Endothelial cell of umbilical vein (primary cell): ENCODE measurements around the gene IP6K2. TPM values are rescaled to one million over a fixed set of nuclear protein-coding genes. Genes with fewer than 3 reads are reported as not detected.

ENCODE experiments used
- BruUV-seq: library from RNA; stranded (reverse); fragments of 400-500 nt; replicated peaks from 2 replicates; lab custom pipeline; 2021; lab: Mats Ljungman, UMichigan
- CTCF ChIA-PET: fragments of 300-600, 350-600 bp; sonication (Branson Sonifier 250); formaldehyde crosslinking; loops from one replicate; lab custom pipeline; 2021; ENCODE audit warnings: antibody characterized with exemption, inconsistent platforms; lab: Charles Lee
- POLR2A ChIA-PET: fragments of 300-600, 350-600 bp; sonication (Branson Sonifier 250); formaldehyde crosslinking; loops from one replicate; lab custom pipeline; 2021; ENCODE audit warnings: antibody characterized with exemption, inconsistent platforms; lab: Charles Lee
- DNase-seq: peaks from one replicate; pipeline ENCODE4 v3.0.0-alpha.2; 2011; ENCODE audit warnings: low read depth, low spot score
- FAIRE-seq: peaks from 2 replicates; lab custom pipeline; 2011; peaks lifted over from hg19 to GRCh38; lab: Jason Lieb, UNC
- H2AFZ ChIP-seq: 2 replicates; pipeline ENCODE4 v1.6.0; 2012; ENCODE audit warnings: low read depth, low read length, control low read depth, inconsistent platforms
- H3K27ac ChIP-seq: 2 replicates; pipeline ENCODE4 v1.5.1; 2011; ENCODE audit warnings: low read depth, mild to moderate bottlenecking, control low read depth, low read length, moderate library complexity; ENCODE audit not compliant: insufficient read depth
- H3K27me3 ChIP-seq, 2 experiments: 2 replicates each; pipeline versions ENCODE4 v1.6.0 to v1.6.1; 2011; ENCODE audit warnings: low read length in 2 of 2, mixed read lengths in 1 of 2; ENCODE audit not compliant: control insufficient read depth in 2 of 2, insufficient read depth in 2 of 2
- H3K36me3 ChIP-seq, 2 experiments: 2 replicates in 1 of 2; 3 replicates in 1 of 2; pipeline ENCODE4 v1.5.1; 2011; ENCODE audit warnings: low read length in 2 of 2, mild to moderate bottlenecking in 1 of 2, moderate library complexity in 1 of 2; ENCODE audit not compliant: control insufficient read depth in 2 of 2, insufficient read depth in 2 of 2; ENCODE audit errors: extremely low read depth in 1 of 2
- H3K4me1 ChIP-seq: 3 replicates; pipeline ENCODE4 v1.5.1; 2011; ENCODE audit warnings: mild to moderate bottlenecking, low read length; ENCODE audit not compliant: control insufficient read depth, insufficient read depth; ENCODE audit errors: extremely low read depth
- H3K4me2 ChIP-seq: 2 replicates; pipeline ENCODE4 v1.6.1; 2011; ENCODE audit warnings: low read length, control low read depth, mixed read lengths; ENCODE audit not compliant: insufficient read depth
- H3K4me3 ChIP-seq, 3 experiments: fragments of 200-600 bp in 1 of 3; sonication (generic), shearing (Covaris generic) in 1 of 3; replicated peaks in 1 of 3; 2 replicates each; pipeline ENCODE4 v1.5.1; 2011 to 2016; ENCODE audit warnings: control low read depth in 3 of 3, low read length in 3 of 3, mild to moderate bottlenecking in 2 of 3, inconsistent platforms in 1 of 3, low read depth in 1 of 3, moderate library complexity in 1 of 3; ENCODE audit not compliant: insufficient read depth in 1 of 3
- H3K79me2 ChIP-seq: 2 replicates; pipeline ENCODE4 v1.6.0; 2012; ENCODE audit warnings: low read length, inconsistent platforms; ENCODE audit not compliant: control insufficient read depth, insufficient read depth
- H3K9ac ChIP-seq: replicated peaks from 2 replicates; pipeline ENCODE3; 2011; ENCODE audit warnings: low read length, control low read depth; ENCODE audit not compliant: insufficient read depth; ENCODE audit errors: extremely low read depth
- H3K9me1 ChIP-seq: replicated peaks from 3 replicates; pipeline ENCODE4 v1.6.0; 2011; ENCODE audit warnings: mild to moderate bottlenecking, low read length; ENCODE audit not compliant: control insufficient read depth, insufficient read depth; ENCODE audit errors: extremely low read depth
- H3K9me3 ChIP-seq: replicated peaks from 2 replicates; pipeline ENCODE4 v1.5.1; 2012; ENCODE audit warnings: low read length, inconsistent platforms; ENCODE audit not compliant: control insufficient read depth, insufficient read depth
- H4K20me1 ChIP-seq: replicated peaks from 2 replicates; pipeline ENCODE3; 2011; ENCODE audit warnings: mild to moderate bottlenecking, low read length; ENCODE audit not compliant: control insufficient read depth, insufficient read depth; ENCODE audit errors: extremely low read depth
- CTCF ChIP-seq, 2 donors: IDR thresholded peaks; 1 replicate in 1 of 2; 2 replicates in 1 of 2; pipeline ENCODE4 v1.5.1; 2011; ENCODE audit warnings: low read length in 2 of 2, mild to moderate bottlenecking in 2 of 2, moderate library complexity in 2 of 2, control low read depth in 1 of 2, inconsistent platforms in 1 of 2, low read depth in 1 of 2; ENCODE audit not compliant: insufficient read depth in 1 of 2; ENCODE audit errors: extremely low read depth in 1 of 2
- EZH2 ChIP-seq: IDR thresholded peaks from 2 replicates; pipeline ENCODE4 v1.6.1; 2012; ENCODE audit warnings: borderline replicate concordance, low read depth, mild to moderate bottlenecking, moderate library complexity, low read length, inconsistent platforms; ENCODE audit not compliant: severe bottlenecking
- FOS ChIP-seq: IDR thresholded peaks from 2 replicates; pipeline ENCODE4 v1.6.1; 2011; ENCODE audit warnings: mild to moderate bottlenecking, low read length, moderate library complexity, borderline replicate concordance; ENCODE audit not compliant: insufficient read depth
- GATA2 ChIP-seq: IDR thresholded peaks from 2 replicates; pipeline ENCODE4 v1.7.0; 2011; ENCODE audit warnings: low read depth, mild to moderate bottlenecking, moderate library complexity, mixed read lengths, low read length; ENCODE audit not compliant: insufficient read length, insufficient read depth
- JUN ChIP-seq: IDR thresholded peaks from 2 replicates; pipeline ENCODE4 v1.6.1; 2011; ENCODE audit warnings: borderline replicate concordance, low read depth; ENCODE audit not compliant: insufficient read length, insufficient read depth
- MYC ChIP-seq: IDR thresholded peaks from one replicate; pipeline ENCODE4 v1.6.1; 2011; ENCODE audit warnings: mild to moderate bottlenecking, low read depth, low read length
- POLR2A ChIP-seq: IDR thresholded peaks from 2 replicates; pipeline ENCODE4 v1.6.1; 2012; ENCODE audit warnings: low read depth, mild to moderate bottlenecking, control low read depth, low read length
- POLR2AphosphoS5 ChIP-seq: IDR thresholded peaks from 2 replicates; pipeline ENCODE4 v1.6.1; 2012; ENCODE audit warnings: low read depth, mild to moderate bottlenecking, control low read depth, low read length, moderate library complexity; ENCODE audit not compliant: insufficient read depth
- dilution Hi-C: fragments of 300-500 bp; cut with MboI; formaldehyde crosslinking; loops from one replicate; pipeline ENCODE4 v1.15.0; 2019; ENCODE audit warnings: low sequenced_read_pairs; ENCODE audit not compliant: extremely low pct_ligation_motif_present
- intact Hi-C: fragments of 100-400 bp; cut with micrococcal nuclease; formaldehyde crosslinking; loops from one replicate; pipeline ENCODE4 v1.10.0; 2022
- polyA plus RNA-seq, 4 experiments: library from polyadenylated mRNA; depleted of rRNA in 3 of 4; stranded (reverse) in 3 of 4; unstranded in 1 of 4; fragments of >200 nt; gene quantifications; 2 replicates each; pipeline versions ENCODE4 v1.2.1 to v1.2.3, GENCODE V29; 2011 to 2012; ENCODE audit warnings: missing spikeins in 1 of 4
- total RNA-seq: library from RNA; stranded (reverse); gene quantifications from 2 replicates; pipeline ENCODE4 v1.2.3, GENCODE V29; 2021
- TF ChIP-seq, protein P1 (sequence below): IDR thresholded peaks from 2 replicates; pipeline ENCODE4 v1.6.1; 2011; ENCODE audit not compliant: insufficient read depth, insufficient read length

IP6K2 gene
- total and polyA plus RNA-seq, 2 donors (not counting 3 experiments of a cell fraction or from before 2014, with no cell fraction given) = 81.8 to 143 TPM

DNA sequence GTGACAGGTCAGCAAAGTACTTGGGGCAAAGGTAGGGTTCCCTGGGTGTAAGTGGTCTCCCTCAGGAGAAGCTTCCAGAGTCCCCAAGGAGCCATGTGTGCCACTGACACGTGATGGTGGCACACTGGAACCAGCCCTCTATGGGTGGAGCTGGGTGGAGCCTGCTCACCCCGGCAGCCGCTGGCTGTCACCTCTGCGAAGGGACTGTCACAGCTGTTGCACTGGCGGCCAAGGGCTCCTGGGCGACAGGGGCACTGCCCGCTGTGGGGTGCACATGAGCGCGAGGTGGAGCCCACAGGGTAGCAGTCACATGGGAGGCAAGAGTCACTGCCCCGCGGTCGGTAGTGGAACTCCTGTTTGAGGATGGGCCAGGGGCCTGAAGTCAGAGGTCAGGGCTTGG lies 66.3 kb downstream of the IP6K2 start:
- Histone ChIP-seq H3K27ac (no peak overlapping the region), H3K79me2 (no peaks in the 10 kb centered on the region), H3K9me1 (no peaks in the 10 kb centered on the region), H2AFZ (no peak overlapping the region), H3K36me3 (no peaks in the 10 kb centered on the region), H3K4me1 (no peaks in the 10 kb centered on the region), H3K4me3 (no peak overlapping the region), H3K27me3 (no peaks in the 10 kb centered on the region), H3K9ac (no peak overlapping the region), H3K9me3 (no peaks in the 10 kb centered on the region), H3K4me2 (no peak overlapping the region), H4K20me1 (no peaks in the 10 kb centered on the region)
- FAIRE-seq (no peak), DNase-seq (no peak)
- intact Hi-C loops (no loop called here), dilution Hi-C loops (no loop called here)
- ChIA-PET CTCF (no interaction called here), POLR2A (no interaction called here)
- TF ChIP-seq POLR2A (no peak), JUN (no peak), MYC (no peak), GATA2 (no peak)
- no TSS peak for BruUV-seq

DNA sequence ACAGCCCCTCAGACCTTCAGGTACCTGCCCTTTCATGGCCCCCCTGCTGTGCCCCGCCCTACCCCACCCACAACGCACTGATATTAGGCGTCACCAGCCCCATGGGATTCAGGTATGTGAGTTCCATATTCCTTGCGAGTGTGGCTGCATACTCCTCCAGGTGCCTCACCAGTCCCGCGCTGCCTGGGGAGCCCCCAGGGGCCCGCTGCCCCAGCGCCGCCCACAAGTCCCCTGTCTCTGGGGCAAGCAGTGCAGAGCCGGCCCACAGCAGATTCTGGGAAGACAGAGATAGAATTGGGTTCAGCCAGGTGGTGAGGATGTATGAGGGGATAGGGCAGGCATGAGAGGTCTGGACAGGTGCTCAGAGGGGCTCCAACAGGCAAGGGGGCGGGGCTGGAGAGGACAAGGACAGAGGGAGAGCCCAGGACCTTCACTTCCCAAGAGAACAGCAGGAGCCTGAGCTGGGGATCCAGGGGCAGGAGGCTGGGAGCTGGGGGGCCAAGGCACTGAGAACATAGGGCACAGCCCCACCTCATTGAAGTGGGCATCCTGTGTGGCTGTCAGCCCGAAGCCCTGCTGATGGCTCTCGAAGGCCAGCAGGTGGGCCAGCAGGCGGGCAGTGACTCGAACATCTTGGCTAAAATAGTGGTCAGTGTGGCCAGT lies 68.7 kb downstream of the IP6K2 start:
- no peaks in the 10 kb centered on the region for H3K9me1 ChIP-seq
- FAIRE-seq (no peak), DNase-seq (no peak)
- CTCF ChIA-PET = interaction anchor here (0.7 to 2.9 kb wide), 4 partner anchors 13 to 318 kb away, joined by 3 to 11 read pairs (median 4); partner anchors contain the start of gene SLC26A6
- H3K27ac ChIP-seq = no peak overlapping the region
- dilution Hi-C loops (no loop called here), intact Hi-C loops (no loop called here)
- no peaks in the 10 kb centered on the region for H4K20me1 ChIP-seq
- H3K9me3 ChIP-seq = no peaks in the 10 kb centered on the region
- TF ChIP-seq, protein P1, sequence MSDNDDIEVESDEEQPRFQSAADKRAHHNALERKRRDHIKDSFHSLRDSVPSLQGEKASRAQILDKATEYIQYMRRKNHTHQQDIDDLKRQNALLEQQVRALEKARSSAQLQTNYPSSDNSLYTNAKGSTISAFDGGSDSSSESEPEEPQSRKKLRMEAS = no peak
- TF ChIP-seq GATA2 (no peak), JUN (no peak), EZH2 (no peak), POLR2AphosphoS5 (no peak), CTCF (IDR thresholded peaks at IDR 0.05; ENCODE audit: extremely low read depth in 1 of 2, insufficient read depth in 1 of 2, low read depth in 1 of 2, low read length in 2 of 2) (no peak), FOS (no peak), POLR2A (no peak), MYC (no peak)
- H2AFZ ChIP-seq = no peak overlapping the region
- H3K4me3 ChIP-seq = no peak overlapping the region
- H3K36me3 ChIP-seq = no peaks in the 10 kb centered on the region
- no peak overlapping the region for H3K4me2 ChIP-seq
- no peak overlapping the region for H3K9ac ChIP-seq
- no peaks in the 10 kb centered on the region for H3K79me2 ChIP-seq
- BruUV-seq = no TSS peak
- H3K27me3 ChIP-seq = no peaks in the 10 kb centered on the region
- H3K4me1 ChIP-seq = no peaks in the 10 kb centered on the region
- POLR2A ChIA-PET = no interaction called here
